ENCODE measurements around the gene MED12L. TPM values are rescaled to one million over a fixed set of nuclear protein-coding genes. Genes with fewer than 3 reads are reported as not detected.

MED12L gene
- polyA plus RNA-seq, 1 donor from 2014 or later = 28.5 TPM

- Histone ChIP-seq H3K9me3 (ENCODE audit: low read length) (no peaks in the 10 kb centered on the region), H3F3A (ENCODE audit: insufficient read depth, low read length, poor library complexity, severe bottlenecking) (no peaks in the 10 kb centered on the region), H2AFZ (ENCODE audit: low read depth, low read length) (no peak overlapping the region), H3K9ac (ENCODE audit: low read length) (no peak overlapping the region), H3K79me2 (replicated peaks; ENCODE audit: insufficient read depth, low read length) (no peaks in the 10 kb centered on the region), H3K9me2 (ENCODE audit: insufficient read depth, low read length) (no peaks in the 10 kb centered on the region), H3K4me3 (ENCODE audit: low read length) (no peak overlapping the region), H3K27me3 (ENCODE audit: insufficient read depth, low read depth, low read length) (no peaks in the 10 kb centered on the region), H4K20me1 (ENCODE audit: insufficient read depth) (peaks cover 4% of the 10 kb centered on the region), H3K4me2 (ENCODE audit: low read length) (no peak overlapping the region), H3K27ac (ENCODE audit: low read length) (no peak overlapping the region), H3K36me3 (ENCODE audit: insufficient read depth, low read length) (no peaks in the 10 kb centered on the region)
- TF ChIP-seq TAF1 (IDR thresholded peaks at IDR 0.05; ENCODE audit: low read depth) (no peak), EP300 (conservative IDR thresholded peaks at IDR 0.05; ENCODE audit: poor library complexity, severe bottlenecking) (no peak), MXI1 (conservative IDR thresholded peaks at IDR 0.05; ENCODE audit: poor library complexity, severe bottlenecking) (no peak), POLR2AphosphoS5 (IDR thresholded peaks at IDR 0.05) (no peak)
Observed at GRCh38 chr3:151328298-151328995, 243.0 kb downstream of the MED12L start.

GRCh38 chr3:151329363-151329762 lies 243.9 kb downstream of the MED12L start, which contains the start of gene P2RY13:
Gene P2RY13, minus strand, starts transcription at chr3:151329549. Its CDS starts 21 bp downstream, at chr3:151329528.
- no peaks in the 10 kb centered on the region for H3K36me3 ChIP-seq (ENCODE audit: insufficient read depth, low read length)
- no peak within 1 kb of the TSS for H3K4me3 ChIP-seq (ENCODE audit: low read length)
- H3K9me3 ChIP-seq (ENCODE audit: low read length) = no peaks in the 10 kb centered on the region
- peaks cover 4% of the 10 kb centered on the region for H4K20me1 ChIP-seq (ENCODE audit: insufficient read depth)
- H3K4me2 ChIP-seq (ENCODE audit: low read length) = no peak within 1 kb of the TSS
- TF ChIP-seq, protein P1, sequence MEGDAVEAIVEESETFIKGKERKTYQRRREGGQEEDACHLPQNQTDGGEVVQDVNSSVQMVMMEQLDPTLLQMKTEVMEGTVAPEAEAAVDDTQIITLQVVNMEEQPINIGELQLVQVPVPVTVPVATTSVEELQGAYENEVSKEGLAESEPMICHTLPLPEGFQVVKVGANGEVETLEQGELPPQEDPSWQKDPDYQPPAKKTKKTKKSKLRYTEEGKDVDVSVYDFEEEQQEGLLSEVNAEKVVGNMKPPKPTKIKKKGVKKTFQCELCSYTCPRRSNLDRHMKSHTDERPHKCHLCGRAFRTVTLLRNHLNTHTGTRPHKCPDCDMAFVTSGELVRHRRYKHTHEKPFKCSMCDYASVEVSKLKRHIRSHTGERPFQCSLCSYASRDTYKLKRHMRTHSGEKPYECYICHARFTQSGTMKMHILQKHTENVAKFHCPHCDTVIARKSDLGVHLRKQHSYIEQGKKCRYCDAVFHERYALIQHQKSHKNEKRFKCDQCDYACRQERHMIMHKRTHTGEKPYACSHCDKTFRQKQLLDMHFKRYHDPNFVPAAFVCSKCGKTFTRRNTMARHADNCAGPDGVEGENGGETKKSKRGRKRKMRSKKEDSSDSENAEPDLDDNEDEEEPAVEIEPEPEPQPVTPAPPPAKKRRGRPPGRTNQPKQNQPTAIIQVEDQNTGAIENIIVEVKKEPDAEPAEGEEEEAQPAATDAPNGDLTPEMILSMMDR (IDR thresholded peaks at IDR 0.05; ENCODE audit: poor library complexity, severe bottlenecking) = no peak
- TF ChIP-seq EZH2 (IDR thresholded peaks at IDR 0.05; ENCODE audit: borderline replicate concordance, insufficient read depth, low read length, poor library complexity, severe bottlenecking) = no peak
- no peak for TF ChIP-seq RAD21 (conservative IDR thresholded peaks at IDR 0.05)
- TF ChIP-seq TAF1 (IDR thresholded peaks at IDR 0.05; ENCODE audit: low read depth) = no peak
- TF ChIP-seq POLR2AphosphoS5 (IDR thresholded peaks at IDR 0.05) = no peak
- no peak for TF ChIP-seq SMC3 (conservative IDR thresholded peaks at IDR 0.05; ENCODE audit: poor library complexity)
- TF ChIP-seq MXI1 (conservative IDR thresholded peaks at IDR 0.05; ENCODE audit: poor library complexity, severe bottlenecking) = no peak
- no peak for TF ChIP-seq EP300 (conservative IDR thresholded peaks at IDR 0.05; ENCODE audit: poor library complexity, severe bottlenecking)
- TF ChIP-seq, protein P2, sequence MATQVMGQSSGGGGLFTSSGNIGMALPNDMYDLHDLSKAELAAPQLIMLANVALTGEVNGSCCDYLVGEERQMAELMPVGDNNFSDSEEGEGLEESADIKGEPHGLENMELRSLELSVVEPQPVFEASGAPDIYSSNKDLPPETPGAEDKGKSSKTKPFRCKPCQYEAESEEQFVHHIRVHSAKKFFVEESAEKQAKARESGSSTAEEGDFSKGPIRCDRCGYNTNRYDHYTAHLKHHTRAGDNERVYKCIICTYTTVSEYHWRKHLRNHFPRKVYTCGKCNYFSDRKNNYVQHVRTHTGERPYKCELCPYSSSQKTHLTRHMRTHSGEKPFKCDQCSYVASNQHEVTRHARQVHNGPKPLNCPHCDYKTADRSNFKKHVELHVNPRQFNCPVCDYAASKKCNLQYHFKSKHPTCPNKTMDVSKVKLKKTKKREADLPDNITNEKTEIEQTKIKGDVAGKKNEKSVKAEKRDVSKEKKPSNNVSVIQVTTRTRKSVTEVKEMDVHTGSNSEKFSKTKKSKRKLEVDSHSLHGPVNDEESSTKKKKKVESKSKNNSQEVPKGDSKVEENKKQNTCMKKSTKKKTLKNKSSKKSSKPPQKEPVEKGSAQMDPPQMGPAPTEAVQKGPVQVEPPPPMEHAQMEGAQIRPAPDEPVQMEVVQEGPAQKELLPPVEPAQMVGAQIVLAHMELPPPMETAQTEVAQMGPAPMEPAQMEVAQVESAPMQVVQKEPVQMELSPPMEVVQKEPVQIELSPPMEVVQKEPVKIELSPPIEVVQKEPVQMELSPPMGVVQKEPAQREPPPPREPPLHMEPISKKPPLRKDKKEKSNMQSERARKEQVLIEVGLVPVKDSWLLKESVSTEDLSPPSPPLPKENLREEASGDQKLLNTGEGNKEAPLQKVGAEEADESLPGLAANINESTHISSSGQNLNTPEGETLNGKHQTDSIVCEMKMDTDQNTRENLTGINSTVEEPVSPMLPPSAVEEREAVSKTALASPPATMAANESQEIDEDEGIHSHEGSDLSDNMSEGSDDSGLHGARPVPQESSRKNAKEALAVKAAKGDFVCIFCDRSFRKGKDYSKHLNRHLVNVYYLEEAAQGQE (IDR thresholded peaks at IDR 0.05; ENCODE audit: borderline replicate concordance) = no peak
- no peak within 1 kb of the TSS for H2AFZ ChIP-seq (ENCODE audit: low read depth, low read length)
- H3K9ac ChIP-seq (ENCODE audit: low read length) = no peak within 1 kb of the TSS
- no peak within 1 kb of the TSS for H3K27ac ChIP-seq (ENCODE audit: low read length)
- no peaks in the 10 kb centered on the region for H3F3A ChIP-seq (ENCODE audit: insufficient read depth, low read length, poor library complexity, severe bottlenecking)
- H3K9me2 ChIP-seq (ENCODE audit: insufficient read depth, low read length) = no peaks in the 10 kb centered on the region
- no peaks in the 10 kb centered on the region for H3K27me3 ChIP-seq (ENCODE audit: insufficient read depth, low read depth, low read length)
- H3K79me2 ChIP-seq (replicated peaks; ENCODE audit: insufficient read depth, low read length) = no peaks in the 10 kb centered on the region
